Tibial nerve (tissue), 4 donors: ENCODE data around the gene TMED6.

Source experiments
- EP300 ChIP-seq, 2 donors: sonication (generic); formaldehyde crosslinking; IDR thresholded peaks; one replicate each; pipeline ENCODE4 v1.6.1; 2017; ENCODE audit warnings: antibody characterized with exemption in 2 of 2, mild to moderate bottlenecking in 1 of 2
- POLR2A ChIP-seq, 2 donors: fragments of 450-650 bp; IDR thresholded peaks; one replicate each; pipeline ENCODE4 v1.6.1; 2017; ENCODE audit warnings: antibody characterized with exemption in 2 of 2, mild to moderate bottlenecking in 2 of 2, moderate library complexity in 2 of 2
- TF ChIP-seq, protein P1 (sequence below), 5 experiments: fragments of 200-600 bp in 3 of 5; fragments of 450-650 bp in 2 of 5; sonication (generic) in 3 of 5; IDR thresholded peaks; one replicate each; pipeline ENCODE4 v1.5.1; 2016 to 2019; ENCODE audit warnings: antibody characterized with exemption in 5 of 5, mild to moderate bottlenecking in 3 of 5, moderate library complexity in 2 of 5

DNA sequence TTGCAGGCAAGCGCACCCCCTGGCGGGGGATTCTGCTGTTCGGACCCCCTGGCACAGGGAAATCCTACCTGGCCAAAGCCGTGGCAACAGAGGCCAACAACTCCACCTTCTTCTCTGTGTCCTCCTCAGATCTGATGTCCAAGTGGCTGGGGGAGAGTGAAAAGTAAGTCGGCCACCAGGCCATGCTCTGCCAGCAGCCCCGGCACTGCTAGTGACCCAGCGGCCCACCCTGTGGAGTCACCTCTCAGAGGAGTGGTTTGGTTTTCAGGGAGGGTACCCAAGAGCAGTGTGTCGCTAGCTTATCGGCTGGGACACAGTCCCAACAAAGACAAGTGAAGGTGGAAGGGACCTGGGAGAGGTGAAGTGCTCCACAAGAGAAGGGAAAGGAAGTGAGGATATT is 32.2 kb downstream of the TMED6 start:
- TF ChIP-seq, protein P1, sequence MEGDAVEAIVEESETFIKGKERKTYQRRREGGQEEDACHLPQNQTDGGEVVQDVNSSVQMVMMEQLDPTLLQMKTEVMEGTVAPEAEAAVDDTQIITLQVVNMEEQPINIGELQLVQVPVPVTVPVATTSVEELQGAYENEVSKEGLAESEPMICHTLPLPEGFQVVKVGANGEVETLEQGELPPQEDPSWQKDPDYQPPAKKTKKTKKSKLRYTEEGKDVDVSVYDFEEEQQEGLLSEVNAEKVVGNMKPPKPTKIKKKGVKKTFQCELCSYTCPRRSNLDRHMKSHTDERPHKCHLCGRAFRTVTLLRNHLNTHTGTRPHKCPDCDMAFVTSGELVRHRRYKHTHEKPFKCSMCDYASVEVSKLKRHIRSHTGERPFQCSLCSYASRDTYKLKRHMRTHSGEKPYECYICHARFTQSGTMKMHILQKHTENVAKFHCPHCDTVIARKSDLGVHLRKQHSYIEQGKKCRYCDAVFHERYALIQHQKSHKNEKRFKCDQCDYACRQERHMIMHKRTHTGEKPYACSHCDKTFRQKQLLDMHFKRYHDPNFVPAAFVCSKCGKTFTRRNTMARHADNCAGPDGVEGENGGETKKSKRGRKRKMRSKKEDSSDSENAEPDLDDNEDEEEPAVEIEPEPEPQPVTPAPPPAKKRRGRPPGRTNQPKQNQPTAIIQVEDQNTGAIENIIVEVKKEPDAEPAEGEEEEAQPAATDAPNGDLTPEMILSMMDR (IDR thresholded peaks at IDR 0.05), result no peak
- TF ChIP-seq POLR2A (IDR thresholded peaks at IDR 0.05) (no peak), EP300 (IDR thresholded peaks at IDR 0.05) (no peak)
